Measurements from ENCODE around the gene WDR31.
A peak's percentile ranks its signal among the peaks of the same experiment; 100 is the strongest.
"Not testable (repeated sequence)": the region's sequence is repeated elsewhere in the genome, so short reads cannot be mapped to it uniquely, and the experiment has no call there.

Gene WDR31

DNA sequence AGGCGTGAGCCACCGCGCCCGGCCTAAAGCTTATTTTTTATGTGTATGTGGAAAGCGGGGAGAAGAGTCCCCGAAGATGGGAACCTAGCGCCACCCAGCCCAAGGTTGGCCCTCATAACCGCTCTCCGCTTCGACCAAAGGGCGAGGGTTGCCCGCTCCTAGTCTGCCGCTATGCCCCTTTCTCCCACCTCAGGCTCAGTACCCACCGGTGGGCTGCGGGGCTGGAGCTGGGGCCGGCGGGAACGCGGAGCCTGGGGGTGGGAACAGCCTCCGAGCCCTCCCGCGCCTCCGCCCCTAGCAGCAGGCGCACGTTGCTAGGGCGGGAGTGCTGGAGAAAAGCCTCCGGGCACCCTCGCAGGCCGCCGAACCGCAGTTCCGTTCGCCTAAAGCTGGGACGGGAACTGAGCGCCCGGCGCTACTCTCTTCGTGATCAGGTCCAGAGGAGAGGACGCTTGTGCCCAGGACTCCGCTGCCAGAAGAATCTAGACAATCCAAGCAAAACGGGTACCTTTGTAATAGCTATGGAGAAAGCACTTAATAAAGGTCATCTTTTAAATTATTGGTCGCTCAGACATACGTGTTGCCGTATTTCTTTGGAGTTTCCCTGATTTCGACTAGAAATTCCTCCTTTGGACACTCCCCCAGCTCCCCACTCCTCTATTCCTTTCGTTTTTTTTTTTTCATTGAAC, at the start of gene WDR31:
Gene WDR31, minus strand, starts transcription at position 265 of the 689 bp plus-strand sequence. CDS start 8,253 bp downstream, outside the sequence.
- peak; percentile 79 to 80 for DNase-seq

DNA sequence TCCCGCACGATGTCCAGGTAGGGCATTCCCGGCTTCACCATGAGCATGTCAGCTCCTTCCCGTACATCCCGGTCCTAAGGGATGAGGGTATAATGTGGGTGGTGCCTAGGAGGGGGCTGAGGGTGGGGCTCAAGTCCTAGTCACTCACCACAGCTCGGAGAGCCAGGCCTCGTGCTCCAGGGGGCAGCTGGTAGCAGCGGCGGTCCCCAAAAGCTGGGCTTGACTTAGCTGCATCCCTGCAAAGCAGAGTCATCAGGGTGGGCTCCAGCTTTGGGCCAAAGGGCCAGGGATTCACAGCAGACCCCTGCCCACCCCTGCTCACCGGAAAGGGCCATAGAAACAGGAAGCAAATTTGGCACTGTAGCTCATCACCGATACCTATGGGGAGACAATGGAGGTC, 49.4 kb upstream of the WDR31 start:
- DNase-seq, result no peak

GRCh38 chr9:113388833-113389232, 48.8 kb upstream of the WDR31 start:
- DNase-seq, result no peak

DNA sequence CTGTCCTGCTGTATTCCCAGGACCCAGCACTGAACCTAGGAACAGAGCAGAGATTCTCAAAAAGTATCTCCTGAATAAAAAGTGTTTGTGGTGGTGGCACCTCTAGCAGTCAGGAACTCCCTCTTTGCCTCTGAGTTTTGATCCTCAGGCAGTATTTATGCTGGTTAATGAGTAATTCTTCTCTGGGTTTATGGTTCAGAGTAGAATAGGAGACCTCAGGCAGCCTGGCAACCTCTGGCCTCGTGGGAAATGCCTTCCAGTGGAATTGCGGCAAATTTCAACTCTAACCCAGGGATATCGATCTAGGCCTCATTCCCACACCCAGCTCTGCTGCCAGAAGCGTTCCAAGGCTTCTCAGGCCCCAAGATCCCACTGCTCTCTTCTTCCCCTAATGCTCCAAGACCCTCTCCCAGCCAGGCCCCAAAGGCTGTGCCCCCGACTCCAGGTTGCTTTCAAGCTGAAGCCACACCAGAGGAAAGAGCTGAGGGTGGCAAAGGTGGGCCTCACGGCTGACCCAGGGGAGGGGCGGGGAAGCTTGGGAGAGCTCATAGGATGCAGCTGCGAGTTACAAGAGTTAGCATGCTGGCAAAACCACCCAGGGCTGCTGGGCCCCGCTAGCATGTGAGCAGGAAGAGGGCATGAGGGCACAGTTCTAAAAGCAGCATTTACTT, 47.6 kb upstream of the WDR31 start:
- DNase-seq, result no peak

- no peak for DNase-seq
Observed at GRCh38 chr9:113386571-113387393, 46.7 kb upstream of the WDR31 start.

DNA sequence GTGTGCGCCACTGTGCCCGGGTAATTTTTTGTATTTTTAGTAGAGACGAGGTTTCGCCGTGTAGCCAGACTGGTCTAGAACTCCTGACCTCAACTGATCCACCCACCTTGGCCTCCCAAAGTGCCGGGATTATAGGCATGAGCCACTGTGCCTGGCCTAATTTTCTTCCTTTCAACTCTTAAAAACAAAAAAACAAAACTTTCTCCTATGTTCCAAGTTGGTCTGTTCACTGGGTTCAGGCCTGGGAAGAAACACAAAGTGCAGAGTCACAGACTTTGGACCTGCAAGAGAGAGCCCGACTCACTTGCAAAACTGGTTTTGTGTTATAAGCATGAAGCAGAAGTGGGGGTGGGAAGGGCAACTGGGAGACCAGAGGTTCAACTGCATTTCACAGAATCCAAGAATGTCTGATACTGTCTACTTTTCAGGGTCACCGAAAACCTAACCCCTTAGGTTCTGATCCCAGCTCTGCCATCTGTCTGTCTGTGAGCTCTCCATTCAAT, 41.9 kb upstream of the WDR31 start:
- DNase-seq, result no peak

GRCh38 chr9:113381441-113381840, 41.4 kb upstream of the WDR31 start:
- not testable (repeated sequence) for DNase-seq

GRCh38 chr9:113380869-113381378, 40.8 kb upstream of the WDR31 start:
- DNase-seq, result no peak

DNA sequence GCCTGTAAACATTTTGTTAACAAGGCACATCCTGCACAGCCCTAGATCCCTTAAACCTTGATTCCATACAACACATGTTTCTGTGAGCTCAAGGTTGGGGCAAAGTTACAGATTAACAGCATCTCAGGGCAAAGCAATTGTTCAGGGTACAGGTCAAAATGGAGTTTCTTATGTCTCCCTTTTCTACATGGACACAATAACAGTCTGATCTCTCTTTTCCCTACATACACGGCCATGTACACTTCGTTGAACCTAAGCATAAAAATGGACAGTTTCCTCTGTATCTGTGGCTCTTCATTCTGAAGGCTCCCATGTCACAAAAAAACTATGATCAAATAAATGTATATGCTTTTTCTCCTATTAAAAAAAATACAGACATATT, 39.7 kb upstream of the WDR31 start:
- not testable (repeated sequence) for DNase-seq

GRCh38 chr9:113379094-113379828, 39.2 kb upstream of the WDR31 start:
- DNase-seq, result not testable (repeated sequence)

DNA sequence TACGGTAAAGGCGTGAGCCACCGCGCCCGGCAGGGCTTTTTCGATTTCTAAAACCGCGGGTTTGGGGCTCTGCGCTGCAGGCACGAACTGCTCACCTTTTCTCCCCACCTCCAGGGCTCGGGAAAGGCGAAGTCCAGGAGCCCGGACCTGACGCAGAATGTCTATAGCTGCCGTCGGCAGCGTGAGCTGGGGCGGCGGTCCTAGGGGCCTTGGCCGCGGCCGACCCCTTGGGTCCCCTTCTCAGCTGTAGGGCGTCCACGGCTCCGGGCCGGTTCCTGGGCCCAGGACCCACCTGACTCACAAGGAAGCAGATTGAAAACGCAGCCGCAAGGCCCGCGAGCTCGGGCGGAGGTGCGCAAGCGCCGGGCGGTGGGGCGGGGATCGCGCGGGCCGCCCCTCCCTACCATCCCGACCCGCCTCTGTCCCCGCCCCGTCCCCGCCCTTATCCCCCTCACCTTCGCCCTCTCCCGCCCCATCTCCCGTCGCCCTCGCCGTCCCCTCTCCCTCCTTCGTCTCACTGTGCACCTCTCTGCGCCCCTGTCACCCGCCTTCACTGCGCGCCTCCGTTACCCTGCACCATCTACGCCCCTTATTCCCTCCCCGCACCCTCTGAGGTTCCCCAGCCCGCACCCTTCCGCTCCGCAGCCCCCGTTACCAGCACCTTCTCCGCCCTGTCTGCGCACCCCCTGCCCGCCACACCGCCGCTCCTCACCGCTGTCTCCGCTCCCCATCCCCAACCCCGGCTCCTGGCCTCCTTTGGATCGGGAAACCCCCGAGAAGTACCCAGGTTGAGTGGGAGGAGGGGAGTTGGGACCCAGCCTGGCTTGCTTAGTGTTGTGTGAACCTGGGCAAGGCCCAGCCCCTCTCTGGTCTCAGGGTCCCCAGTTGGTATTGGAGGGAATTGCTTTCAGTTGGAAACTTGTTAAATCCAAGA, 36.8 kb upstream of the WDR31 start, which contains the start of gene HDHD3:
Gene HDHD3, minus strand, starts transcription at position 353 of the 934 bp plus-strand sequence. CDS start 2,632 bp downstream, outside the sequence.
- DNase-seq, result peak; percentile 80 to 87

GRCh38 chr9:113375057-113376023, 35.3 kb upstream of the WDR31 start:
- DNase-seq, result no peak

- DNase-seq, result no peak
Observed at GRCh38 chr9:113373676-113374392, 33.8 kb upstream of the WDR31 start.

GRCh38 chr9:113373256-113373655, 33.2 kb upstream of the WDR31 start:
- DNase-seq, result no peak

DNA sequence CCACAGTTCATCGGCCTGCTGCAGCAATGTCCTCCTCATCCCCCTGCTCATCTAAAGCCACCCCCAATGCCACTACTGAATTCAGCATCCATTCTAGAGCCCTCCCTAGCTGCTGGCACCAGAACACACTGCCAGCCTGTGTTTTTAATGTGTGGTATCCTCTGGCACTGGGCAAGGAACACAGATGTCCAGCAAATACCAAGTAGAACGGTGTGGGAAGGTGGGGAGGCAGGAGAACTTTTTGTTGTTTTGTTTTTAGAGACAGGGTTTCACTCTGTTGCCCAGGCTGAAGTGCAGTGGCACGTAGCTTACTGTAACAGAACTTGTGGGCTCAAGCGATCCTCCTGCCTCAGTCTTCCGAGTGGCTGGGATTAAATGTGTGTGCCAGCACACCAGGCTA, 32.0 kb upstream of the WDR31 start:
- DNase-seq, result no peak

GRCh38 chr9:113370806-113371325, 30.8 kb upstream of the WDR31 start:
- no peak for DNase-seq

- no peak for DNase-seq
Observed at GRCh38 chr9:113369855-113370140, 29.7 kb upstream of the WDR31 start.

DNA sequence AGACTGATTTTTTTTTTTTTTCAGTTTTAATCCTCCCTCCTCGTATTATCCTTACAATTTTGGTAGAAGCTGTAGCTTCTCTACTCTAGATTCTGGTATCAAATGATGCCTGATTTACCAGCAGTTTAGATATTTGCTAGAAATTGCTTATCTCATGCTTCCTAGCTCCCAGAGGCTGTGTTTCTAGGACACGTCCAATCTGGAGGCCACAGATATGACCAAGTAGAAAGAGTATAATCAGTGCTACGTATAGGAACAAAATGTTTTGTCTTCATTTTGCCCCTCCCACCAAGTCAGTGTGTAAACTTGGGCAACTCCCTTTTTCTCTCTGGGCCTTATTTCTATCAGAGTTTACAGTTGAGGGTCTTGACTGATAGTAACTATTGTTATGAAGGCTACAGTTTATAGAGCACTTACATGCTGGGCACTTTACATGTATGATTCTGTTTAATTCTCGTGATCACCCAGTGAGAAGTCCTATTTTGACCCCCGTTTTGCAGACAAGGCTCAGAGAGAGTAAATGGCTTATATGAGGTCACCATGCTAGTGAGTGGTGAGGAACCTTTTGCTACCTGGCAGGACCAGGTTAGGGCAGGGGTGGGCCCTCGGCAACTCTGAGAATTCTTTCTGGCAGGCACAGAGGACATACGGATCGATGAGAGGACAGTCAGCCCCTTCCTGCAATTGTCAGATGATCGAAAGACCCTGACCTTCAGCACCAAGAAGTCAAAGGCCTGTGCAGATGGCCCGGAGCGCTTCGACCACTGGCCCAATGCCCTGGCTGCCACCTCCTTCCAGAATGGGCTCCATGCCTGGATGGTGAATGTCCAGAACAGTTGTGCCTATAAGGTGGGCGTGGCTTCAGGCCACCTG, 29.1 kb upstream of the WDR31 start:
- no peak for DNase-seq
